ENCODE results near the gene STARD7. TPM values are rescaled to one million over a fixed set of nuclear protein-coding genes. Genes with fewer than 3 reads are reported as not detected.
"Not testable (repeated sequence)": the region's sequence is repeated elsewhere in the genome, so short reads cannot be mapped to it uniquely, and the experiment has no call there.

STARD7 gene
- total RNA-seq, 2 donors from 2014 or later = 153 to 206 TPM

- no peaks in the 10 kb centered on the region for H3K36me3 Mint-ChIP-seq
- ATAC-seq (no peak), DNase-seq (ENCODE audit: low spot score) (no peak)
- H3K27me3 Mint-ChIP-seq = no peaks in the 10 kb centered on the region
- H3K4me3 Mint-ChIP-seq = no peak overlapping the region
- H3K9me3 Mint-ChIP-seq = no peaks in the 10 kb centered on the region
- no peak overlapping the region for H3K27ac Mint-ChIP-seq
- peaks cover 25 to 30% of the 10 kb centered on the region in 2 donors for H3K4me1 Mint-ChIP-seq (ENCODE audit: low read depth in 2 of 2)
Measured at GRCh38 chr2:96176661-96177060, 32.0 kb downstream of the STARD7 start.

DNA sequence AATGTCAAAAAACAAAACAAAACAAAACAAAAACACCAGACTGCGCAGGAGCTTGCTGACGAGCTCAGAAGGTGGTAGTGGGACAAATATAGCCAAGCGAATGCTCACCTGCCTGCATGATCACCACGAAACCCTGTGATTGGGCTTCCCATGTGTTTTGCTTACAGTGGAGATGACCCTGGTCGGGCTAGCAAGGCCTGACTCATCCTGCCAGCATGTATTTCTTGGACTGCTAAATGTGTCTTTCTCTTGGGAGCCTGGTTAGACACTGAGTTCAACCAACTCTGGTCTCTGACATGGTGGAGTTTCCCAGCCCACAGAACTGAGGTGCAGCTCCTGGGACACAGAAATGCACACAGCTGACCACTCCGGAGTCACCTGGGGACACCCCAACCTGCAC, 32.7 kb downstream of the STARD7 start:
- ATAC-seq (no peak), DNase-seq (ENCODE audit: low spot score) (no peak)
- no peaks in the 10 kb centered on the region for H3K27me3 Mint-ChIP-seq
- H3K9me3 Mint-ChIP-seq = no peaks in the 10 kb centered on the region
- H3K4me3 Mint-ChIP-seq = no peak overlapping the region
- no peak overlapping the region for H3K27ac Mint-ChIP-seq
- H3K4me1 Mint-ChIP-seq (ENCODE audit: low read depth in 2 of 2) = peaks cover 20 to 23% of the 10 kb centered on the region in 2 donors
- H3K36me3 Mint-ChIP-seq = no peaks in the 10 kb centered on the region

- Mint-ChIP-seq H3K27ac (no peak overlapping the region), H3K4me1 (ENCODE audit: low read depth in 2 of 2) (peaks cover 11 to 14% of the 10 kb centered on the region in 2 donors), H3K9me3 (no peaks in the 10 kb centered on the region), H3K4me3 (no peak overlapping the region), H3K27me3 (no peaks in the 10 kb centered on the region), H3K36me3 (no peaks in the 10 kb centered on the region)
- peak; percentile 93 for ATAC-seq
- DNase-seq (ENCODE audit: low spot score) = peak; percentile 85
Measured at GRCh38 chr2:96174251-96175144, 34.1 kb downstream of the STARD7 start.

DNA sequence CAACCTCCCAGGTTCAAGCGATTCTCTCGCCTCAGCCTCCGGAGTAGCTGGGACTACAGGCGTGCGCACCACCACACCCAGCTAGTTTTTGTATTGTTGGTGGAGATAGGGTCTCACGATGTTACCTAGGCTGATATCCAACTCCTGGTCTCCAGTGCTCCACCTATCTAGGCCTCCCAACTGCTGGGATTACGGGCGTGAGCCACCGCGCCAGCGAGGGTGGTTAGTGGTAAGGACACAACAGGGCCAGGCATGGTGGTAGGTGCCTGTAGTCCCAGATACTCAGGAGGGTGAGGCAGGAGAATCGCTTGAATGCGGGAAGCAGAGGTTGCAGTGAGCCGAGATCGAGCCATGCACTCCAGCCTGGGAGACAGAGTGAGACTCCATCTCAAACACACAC, 36.8 kb downstream of the STARD7 start:
- Mint-ChIP-seq H3K9me3 (no peaks in the 10 kb centered on the region), H3K4me3 (no peak overlapping the region), H3K36me3 (no peaks in the 10 kb centered on the region), H3K4me1 (ENCODE audit: low read depth in 2 of 2) (peaks cover 15 to 19% of the 10 kb centered on the region in 2 donors), H3K27ac (peak overlapping the region in 1 of 2 donors; percentile 13), H3K27me3 (no peaks in the 10 kb centered on the region)
- DNase-seq (ENCODE audit: low spot score) = no peak
- no peak for ATAC-seq

- no peaks in the 10 kb centered on the region for H3K27me3 Mint-ChIP-seq
- H3K4me3 Mint-ChIP-seq = no peak overlapping the region
- H3K27ac Mint-ChIP-seq = no peak overlapping the region
- ATAC-seq = no peak
- no peak for DNase-seq (ENCODE audit: low spot score)
- no peaks in the 10 kb centered on the region for H3K36me3 Mint-ChIP-seq
- no peaks in the 10 kb centered on the region for H3K9me3 Mint-ChIP-seq
- H3K4me1 Mint-ChIP-seq (ENCODE audit: low read depth in 2 of 2) = peaks cover 15 to 19% of the 10 kb centered on the region in 2 donors
Measured at GRCh38 chr2:96170626-96171025, 38.0 kb downstream of the STARD7 start.

GRCh38 chr2:96169868-96170507, 38.6 kb downstream of the STARD7 start:
- H3K9me3 Mint-ChIP-seq = no peaks in the 10 kb centered on the region
- H3K4me1 Mint-ChIP-seq (ENCODE audit: low read depth in 2 of 2) = peaks cover 17 to 22% of the 10 kb centered on the region in 2 donors
- DNase-seq (ENCODE audit: low spot score) (no peak), ATAC-seq (no peak)
- no peaks in the 10 kb centered on the region for H3K36me3 Mint-ChIP-seq
- H3K4me3 Mint-ChIP-seq = no peak overlapping the region
- no peaks in the 10 kb centered on the region for H3K27me3 Mint-ChIP-seq
- H3K27ac Mint-ChIP-seq = no peak overlapping the region

- peak overlapping the region; percentile 7 to 56 for H3K27ac Mint-ChIP-seq
- no peaks in the 10 kb centered on the region for H3K36me3 Mint-ChIP-seq
- peak overlapping the region; percentile 10 for H3K4me3 Mint-ChIP-seq
- H3K9me3 Mint-ChIP-seq = no peaks in the 10 kb centered on the region
- no peaks in the 10 kb centered on the region for H3K27me3 Mint-ChIP-seq
- ATAC-seq (no peak), DNase-seq (ENCODE audit: low spot score) (no peak)
- H3K4me1 Mint-ChIP-seq (ENCODE audit: low read depth in 2 of 2) = peaks cover 34 to 39% of the 10 kb centered on the region in 2 donors
Measured at GRCh38 chr2:96167407-96168013, 41.1 kb downstream of the STARD7 start.

GRCh38 chr2:96164459-96165184, 44.0 kb downstream of the STARD7 start:
- H3K36me3 Mint-ChIP-seq = no peaks in the 10 kb centered on the region
- H3K4me1 Mint-ChIP-seq (ENCODE audit: low read depth in 2 of 2) = peaks cover 48 to 55% of the 10 kb centered on the region in 2 donors

DNA sequence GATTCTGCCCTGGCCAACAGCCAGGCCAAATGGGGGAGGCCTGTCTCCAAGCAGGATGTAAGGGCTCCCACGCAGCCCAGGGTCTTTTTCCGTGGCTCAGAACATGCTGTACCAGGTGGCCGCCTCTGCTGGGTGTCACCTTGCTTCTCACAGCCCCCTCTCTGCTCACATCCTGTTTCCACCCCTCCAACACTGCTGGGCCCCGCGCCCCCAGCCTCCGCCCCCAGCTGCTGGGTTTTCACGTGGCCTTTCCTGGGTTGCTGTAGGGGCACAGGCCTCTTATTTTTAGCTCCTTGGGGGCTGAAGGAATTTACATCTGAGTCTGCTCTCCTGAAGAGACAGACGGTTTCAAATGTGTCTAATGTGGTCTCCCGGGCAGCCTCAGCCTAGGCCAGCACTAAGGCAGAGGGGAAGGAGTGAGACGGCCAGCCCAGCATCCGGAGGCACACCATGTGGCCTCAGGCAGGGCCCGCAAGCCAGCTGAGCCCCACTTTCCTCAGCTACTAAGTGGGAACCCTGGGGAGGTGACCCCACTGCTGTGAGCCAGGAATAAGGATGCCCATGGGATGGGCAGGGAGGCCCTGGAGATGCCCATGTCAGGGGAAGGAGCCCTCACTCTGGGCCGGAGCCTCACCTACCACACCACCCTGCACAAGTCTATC, 44.7 kb downstream of the STARD7 start:
- no peaks in the 10 kb centered on the region for H3K27me3 Mint-ChIP-seq
- peak overlapping the region; percentile 63 for H3K4me3 Mint-ChIP-seq
- DNase-seq (ENCODE audit: low spot score) = peak; percentile 78
- peaks cover 56 to 63% of the 10 kb centered on the region in 2 donors for H3K4me1 Mint-ChIP-seq (ENCODE audit: low read depth in 2 of 2)
- H3K9me3 Mint-ChIP-seq = no peaks in the 10 kb centered on the region
- peak; percentile 77 for ATAC-seq
- peak overlapping the region; percentile 57 to 98 for H3K27ac Mint-ChIP-seq
- H3K36me3 Mint-ChIP-seq = no peaks in the 10 kb centered on the region

More at GRCh38 chr2:96164459-96165184, 44.0 kb downstream of the STARD7 start:
- Mint-ChIP-seq H3K27ac (peak overlapping the region; percentile 57 to 98), H3K4me3 (peak overlapping the region; percentile 63), H3K27me3 (no peaks in the 10 kb centered on the region), H3K9me3 (no peaks in the 10 kb centered on the region)
- ATAC-seq = peak; percentile 87 to 94
- DNase-seq (ENCODE audit: low spot score) = no peak

GRCh38 chr2:96163415-96163767, 45.2 kb downstream of the STARD7 start:
- DNase-seq (ENCODE audit: low spot score) (no peak), ATAC-seq (peak in 1 of 2 donors; percentile 1)
- Mint-ChIP-seq H3K4me3 (peak overlapping the region; percentile 63), H3K4me1 (ENCODE audit: low read depth in 2 of 2) (peaks cover 56 to 64% of the 10 kb centered on the region in 2 donors), H3K36me3 (no peaks in the 10 kb centered on the region), H3K27ac (peak overlapping the region; percentile 57 to 98), H3K9me3 (no peaks in the 10 kb centered on the region), H3K27me3 (no peaks in the 10 kb centered on the region)

- Mint-ChIP-seq H3K27ac (peak overlapping the region; percentile 57 to 98), H3K27me3 (no peaks in the 10 kb centered on the region), H3K4me1 (ENCODE audit: low read depth in 2 of 2) (peaks cover 62 to 72% of the 10 kb centered on the region in 2 donors), H3K4me3 (peak overlapping the region; percentile 74), H3K9me3 (no peaks in the 10 kb centered on the region), H3K36me3 (no peaks in the 10 kb centered on the region)
- ATAC-seq (no peak), DNase-seq (ENCODE audit: low spot score) (no peak)
Measured at GRCh38 chr2:96161898-96162297, 46.7 kb downstream of the STARD7 start.

DNA sequence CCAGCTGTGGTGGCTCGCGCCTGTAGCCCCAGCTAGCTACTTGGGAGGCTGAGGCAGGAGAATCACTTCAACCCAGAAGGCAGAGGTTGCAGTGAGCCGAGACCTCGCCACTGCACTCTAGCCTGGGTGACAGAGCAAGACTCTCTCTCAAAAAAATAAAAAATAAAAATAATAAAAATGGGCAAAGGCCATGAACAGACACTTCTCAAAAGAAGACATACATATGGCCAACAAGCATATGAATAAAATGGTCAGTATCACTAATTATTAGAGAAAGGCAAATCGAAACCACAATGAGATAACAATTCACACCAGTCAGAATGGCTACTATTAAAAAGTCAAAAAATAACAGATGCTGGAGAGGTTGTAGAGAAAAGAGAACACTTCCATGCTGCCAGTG, 48.3 kb downstream of the STARD7 start:
- not testable (repeated sequence) for DNase-seq (ENCODE audit: low spot score); H3K9me3 Mint-ChIP-seq; H3K36me3 Mint-ChIP-seq; H3K27me3 Mint-ChIP-seq; ATAC-seq
- Mint-ChIP-seq H3K4me3 (peak overlapping the region; percentile 34), H3K27ac (peak overlapping the region in 1 of 2 donors; percentile 41), H3K4me1 (ENCODE audit: low read depth in 2 of 2) (peaks cover 73 to 82% of the 10 kb centered on the region in 2 donors)

Measured in natural killer cell treated with Interleukin-12 subunit alpha and Interleukin-12 subunit beta and Interleukin-15 and Interleukin-18, amount 100 ng/mL, for 72 hours (primary cell).